HFF-Myc (cell line): ENCODE results near the gene SYT17.
A peak's percentile ranks its signal among the peaks of the same experiment; 100 is the strongest.

Source experiments
- DNase-seq: peaks from one replicate; pipeline ENCODE4 v3.0.0-alpha.2; 2011; ENCODE audit warnings: low read depth; ENCODE audit errors: extremely low read depth
- H3K4me3 ChIP-seq: replicated peaks from 2 replicates; pipeline ENCODE4 v1.5.1; 2011; ENCODE audit warnings: low read depth, mild to moderate bottlenecking, control low read depth, low read length
- CTCF ChIP-seq: IDR thresholded peaks from 2 replicates; pipeline ENCODE4 v1.5.1; 2012; ENCODE audit warnings: mild to moderate bottlenecking, low read depth, low read length, control low read depth; ENCODE audit errors: missing control alignments

Gene SYT17

DNA sequence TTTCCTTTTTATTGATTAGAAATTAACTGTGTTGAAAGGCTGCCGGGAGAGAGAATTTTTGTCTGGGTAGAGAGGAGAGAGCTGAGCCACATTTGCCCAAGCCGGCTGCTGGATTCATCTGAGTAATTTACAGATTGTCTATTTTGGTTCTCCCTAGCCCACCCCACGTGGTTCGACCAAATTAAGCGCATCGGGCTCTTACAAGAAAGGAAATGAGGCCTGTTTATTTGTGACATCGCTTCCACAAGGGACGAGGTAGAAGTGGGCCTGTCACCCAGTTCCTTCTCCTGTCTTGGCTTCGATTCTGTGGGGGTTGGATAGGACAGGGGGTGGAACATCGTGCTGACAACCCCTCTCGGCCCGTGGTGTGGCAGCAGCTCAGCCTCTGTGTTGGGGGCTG is 42.9 kb downstream of the SYT17 start:
- no peak overlapping the region for H3K4me3 ChIP-seq
- no peak for DNase-seq
- TF ChIP-seq CTCF, result no peak

- H3K4me3 ChIP-seq, result no peak overlapping the region
Measured at GRCh38 chr16:19212059-19212458, 44.0 kb downstream of the SYT17 start.

DNA sequence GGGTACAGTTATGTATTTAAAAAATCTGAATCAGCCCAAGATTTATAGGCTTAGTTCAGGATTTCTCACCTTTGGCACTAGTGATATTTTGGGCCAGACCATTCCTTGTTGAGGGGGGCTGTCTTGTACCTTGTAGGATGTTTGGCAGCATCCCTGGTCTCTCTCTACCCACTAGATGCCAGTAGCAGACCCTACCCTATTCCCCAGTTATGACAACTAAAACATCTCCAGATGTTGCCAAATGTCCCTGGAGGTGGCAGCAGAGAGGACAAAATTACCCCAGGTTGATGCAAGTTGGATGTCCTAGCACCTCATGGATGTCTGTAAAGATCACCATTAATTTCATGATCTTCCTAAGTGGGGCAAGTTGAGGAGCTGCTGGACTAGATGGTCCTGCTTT is 45.8 kb downstream of the SYT17 start:
- DNase-seq, result no peak

More at GRCh38 chr16:19212059-19212458, 44.0 kb downstream of the SYT17 start:
- no peak for TF ChIP-seq CTCF
- no peak for DNase-seq

GRCh38 chr16:19215705-19216104 is 47.7 kb downstream of the SYT17 start:
- TF ChIP-seq CTCF, result no peak
- DNase-seq, result no peak
- H3K4me3 ChIP-seq, result no peak overlapping the region

More for the DNA sequence above, 45.8 kb downstream of the SYT17 start:
- no peak overlapping the region for H3K4me3 ChIP-seq
- TF ChIP-seq CTCF, result no peak

DNA sequence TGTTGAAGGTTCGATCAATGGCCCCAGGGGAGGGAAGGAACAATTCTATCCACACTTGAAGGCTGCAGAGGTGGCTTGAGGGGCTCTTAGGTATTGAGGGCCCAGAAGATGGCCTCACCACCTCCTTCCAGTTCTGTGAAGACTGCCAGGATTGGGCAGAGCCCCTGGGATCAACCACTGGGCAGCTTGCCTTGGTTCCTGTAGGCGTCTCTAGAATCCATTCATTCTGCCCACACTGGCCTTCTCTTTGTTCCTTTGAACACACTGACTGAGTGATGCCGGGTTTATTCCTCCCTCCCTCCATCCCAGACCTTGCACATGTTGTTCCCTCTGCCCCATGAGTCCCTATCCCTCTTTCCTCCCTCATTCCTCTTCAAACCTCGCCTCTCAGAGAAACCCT is 50.5 kb downstream of the SYT17 start:
- no peak overlapping the region for H3K4me3 ChIP-seq
- TF ChIP-seq CTCF, result no peak
- no peak for DNase-seq

DNA sequence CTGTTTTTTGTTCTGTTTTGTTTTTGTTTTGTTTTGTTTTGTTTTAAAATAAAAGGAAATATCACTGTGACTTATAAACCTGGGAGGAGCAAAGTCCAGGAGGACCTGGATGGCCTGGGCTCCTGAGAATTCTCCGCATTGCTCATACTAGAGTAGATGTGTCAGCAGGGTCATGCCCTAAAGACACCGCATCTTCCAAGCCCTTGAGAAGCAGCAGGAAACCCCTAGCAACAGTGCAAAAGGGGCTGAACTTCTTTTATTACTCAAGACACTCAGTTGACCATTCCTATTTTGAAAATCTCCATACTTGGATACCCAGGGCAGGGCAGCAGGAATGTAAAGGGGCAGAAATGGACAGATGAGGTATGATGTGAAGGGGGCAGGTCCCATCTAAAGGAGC is 51.8 kb downstream of the SYT17 start:
- TF ChIP-seq CTCF, result no peak
- no peak overlapping the region for H3K4me3 ChIP-seq
- no peak for DNase-seq

GRCh38 chr16:19223235-19224170 is 55.5 kb downstream of the SYT17 start:
- peak; percentile 84 for TF ChIP-seq CTCF
- H3K4me3 ChIP-seq, result no peak overlapping the region
- DNase-seq, result peak; percentile 4
